Stimulated activated CD8-positive, alpha-beta memory T cell treated with anti-CD3 and anti-CD28 coated beads, Interleukin-12 subunit alpha, Interleukin-12 subunit beta, amount 100 ng/mL, for 1 hour (primary cell): ENCODE measurements around the gene PAM16.

Experiments
- DNase-seq: peaks from one replicate; pipeline ENCODE4 v3.0.0-alpha.2; 2020; ENCODE audit warnings: low read depth

PAM16 gene

DNA sequence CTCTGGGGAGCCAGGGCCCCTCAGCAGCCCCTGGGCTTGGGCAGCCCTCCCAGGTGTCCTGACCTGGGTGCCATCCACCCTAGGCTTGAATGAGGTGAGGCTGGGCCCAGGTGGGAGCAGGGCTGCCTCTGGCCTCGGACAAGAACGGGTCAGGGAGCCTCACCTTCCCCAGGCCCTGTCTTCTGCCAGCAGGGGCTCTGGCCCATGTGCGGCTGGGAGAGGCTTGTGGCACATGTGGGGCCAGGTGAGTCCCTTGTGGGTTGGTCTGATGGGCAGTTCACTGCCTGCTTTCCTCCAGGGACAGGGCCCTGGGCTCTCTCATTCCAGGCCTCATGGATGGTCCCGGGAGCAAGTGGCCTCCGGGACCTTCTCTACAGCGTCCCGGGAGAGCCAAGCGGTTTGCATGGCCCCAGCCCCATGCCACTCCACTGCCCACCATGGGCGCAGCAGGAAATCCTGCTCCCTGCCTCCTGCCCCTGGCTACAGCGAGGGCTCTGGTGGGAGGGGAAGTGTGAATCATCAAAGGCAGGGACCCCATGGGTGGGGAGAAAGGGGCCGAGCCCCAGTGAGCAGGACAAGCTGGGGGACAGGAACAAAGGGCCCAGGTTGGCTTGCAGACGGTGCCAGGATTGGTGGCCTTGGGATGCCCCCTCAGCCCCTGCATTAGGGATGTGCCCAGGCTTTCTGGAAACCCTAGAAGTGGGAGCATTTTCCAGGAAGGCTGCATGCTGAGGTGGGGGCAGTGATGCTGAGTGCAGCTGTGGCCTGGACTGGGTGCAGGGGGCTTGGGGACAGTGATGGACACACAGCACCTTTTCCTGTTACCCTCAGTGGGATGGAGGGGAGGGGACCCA, 32.7 kb upstream of the PAM16 start:
- no peak for DNase-seq

DNA sequence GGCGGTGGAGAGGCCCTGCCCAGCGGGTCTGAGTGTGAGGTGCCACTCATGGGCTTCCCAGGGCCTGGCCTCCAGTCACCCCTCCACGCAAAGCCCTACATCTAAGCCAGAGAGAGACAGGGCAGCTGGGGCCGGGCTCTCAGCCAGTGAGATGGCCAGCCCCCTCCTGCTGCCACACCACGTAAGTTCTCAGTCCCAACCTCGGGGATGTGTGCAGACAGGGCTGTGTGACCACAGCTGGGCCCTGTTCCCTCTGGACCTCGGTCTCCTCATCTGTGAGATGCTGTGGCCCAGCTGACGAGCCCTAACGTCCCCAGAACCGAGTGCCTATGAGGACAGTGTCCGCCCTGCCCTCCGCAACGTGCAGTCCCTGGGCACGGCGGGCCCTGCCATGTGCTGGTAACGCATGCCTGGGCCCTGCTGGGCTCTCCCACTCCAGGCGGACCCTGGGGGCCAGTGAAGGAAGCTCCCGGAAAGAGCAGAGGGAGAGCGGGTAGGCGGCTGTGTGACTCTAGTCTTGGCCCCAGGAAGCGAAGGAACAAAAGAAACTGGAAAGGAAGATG, 31.8 kb upstream of the PAM16 start:
- DNase-seq = no peak

DNA sequence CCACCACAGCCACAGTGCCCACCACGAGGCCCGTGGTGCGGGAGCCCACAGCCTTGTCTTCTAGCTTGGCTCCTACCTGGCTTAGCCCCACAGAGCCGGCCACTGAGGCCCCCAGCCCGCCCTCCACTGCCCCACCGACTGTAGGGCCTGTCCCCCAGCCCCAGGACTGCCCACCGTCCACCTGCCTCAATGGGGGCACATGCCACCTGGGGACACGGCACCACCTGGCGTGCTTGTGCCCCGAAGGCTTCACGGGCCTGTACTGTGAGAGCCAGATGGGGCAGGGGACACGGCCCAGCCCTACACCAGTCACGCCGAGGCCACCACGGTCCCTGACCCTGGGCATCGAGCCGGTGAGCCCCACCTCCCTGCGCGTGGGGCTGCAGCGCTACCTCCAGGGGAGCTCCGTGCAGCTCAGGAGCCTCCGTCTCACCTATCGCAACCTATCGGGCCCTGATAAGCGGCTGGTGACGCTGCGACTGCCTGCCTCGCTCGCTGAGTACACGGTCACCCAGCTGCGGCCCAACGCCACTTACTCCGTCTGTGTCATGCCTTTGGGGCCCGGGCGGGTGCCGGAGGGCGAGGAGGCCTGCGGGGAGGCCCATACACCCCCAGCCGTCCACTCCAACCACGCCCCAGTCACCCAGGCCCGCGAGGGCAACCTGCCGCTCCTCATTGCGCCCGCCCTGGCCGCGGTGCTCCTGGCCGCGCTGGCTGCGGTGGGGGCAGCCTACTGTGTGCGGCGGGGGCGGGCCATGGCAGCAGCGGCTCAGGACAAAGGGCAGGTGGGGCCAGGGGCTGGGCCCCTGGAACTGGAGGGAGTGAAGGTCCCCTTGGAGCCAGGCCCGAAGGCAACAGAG, 31.0 kb upstream of the PAM16 start:
- no peak for DNase-seq

DNA sequence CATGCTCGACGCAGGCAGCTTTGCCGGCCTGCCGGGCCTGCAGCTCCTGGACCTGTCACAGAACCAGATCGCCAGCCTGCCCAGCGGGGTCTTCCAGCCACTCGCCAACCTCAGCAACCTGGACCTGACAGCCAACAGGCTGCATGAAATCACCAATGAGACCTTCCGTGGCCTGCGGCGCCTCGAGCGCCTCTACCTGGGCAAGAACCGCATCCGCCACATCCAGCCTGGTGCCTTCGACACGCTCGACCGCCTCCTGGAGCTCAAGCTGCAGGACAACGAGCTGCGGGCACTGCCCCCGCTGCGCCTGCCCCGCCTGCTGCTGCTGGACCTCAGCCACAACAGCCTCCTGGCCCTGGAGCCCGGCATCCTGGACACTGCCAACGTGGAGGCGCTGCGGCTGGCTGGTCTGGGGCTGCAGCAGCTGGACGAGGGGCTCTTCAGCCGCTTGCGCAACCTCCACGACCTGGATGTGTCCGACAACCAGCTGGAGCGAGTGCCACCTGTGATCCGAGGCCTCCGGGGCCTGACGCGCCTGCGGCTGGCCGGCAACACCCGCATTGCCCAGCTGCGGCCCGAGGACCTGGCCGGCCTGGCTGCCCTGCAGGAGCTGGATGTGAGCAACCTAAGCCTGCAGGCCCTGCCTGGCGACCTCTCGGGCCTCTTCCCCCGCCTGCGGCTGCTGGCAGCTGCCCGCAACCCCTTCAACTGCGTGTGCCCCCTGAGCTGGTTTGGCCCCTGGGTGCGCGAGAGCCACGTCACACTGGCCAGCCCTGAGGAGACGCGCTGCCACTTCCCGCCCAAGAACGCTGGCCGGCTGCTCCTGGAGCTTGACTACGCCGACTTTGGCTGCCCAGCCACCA, 30.2 kb upstream of the PAM16 start:
- DNase-seq = no peak

DNA sequence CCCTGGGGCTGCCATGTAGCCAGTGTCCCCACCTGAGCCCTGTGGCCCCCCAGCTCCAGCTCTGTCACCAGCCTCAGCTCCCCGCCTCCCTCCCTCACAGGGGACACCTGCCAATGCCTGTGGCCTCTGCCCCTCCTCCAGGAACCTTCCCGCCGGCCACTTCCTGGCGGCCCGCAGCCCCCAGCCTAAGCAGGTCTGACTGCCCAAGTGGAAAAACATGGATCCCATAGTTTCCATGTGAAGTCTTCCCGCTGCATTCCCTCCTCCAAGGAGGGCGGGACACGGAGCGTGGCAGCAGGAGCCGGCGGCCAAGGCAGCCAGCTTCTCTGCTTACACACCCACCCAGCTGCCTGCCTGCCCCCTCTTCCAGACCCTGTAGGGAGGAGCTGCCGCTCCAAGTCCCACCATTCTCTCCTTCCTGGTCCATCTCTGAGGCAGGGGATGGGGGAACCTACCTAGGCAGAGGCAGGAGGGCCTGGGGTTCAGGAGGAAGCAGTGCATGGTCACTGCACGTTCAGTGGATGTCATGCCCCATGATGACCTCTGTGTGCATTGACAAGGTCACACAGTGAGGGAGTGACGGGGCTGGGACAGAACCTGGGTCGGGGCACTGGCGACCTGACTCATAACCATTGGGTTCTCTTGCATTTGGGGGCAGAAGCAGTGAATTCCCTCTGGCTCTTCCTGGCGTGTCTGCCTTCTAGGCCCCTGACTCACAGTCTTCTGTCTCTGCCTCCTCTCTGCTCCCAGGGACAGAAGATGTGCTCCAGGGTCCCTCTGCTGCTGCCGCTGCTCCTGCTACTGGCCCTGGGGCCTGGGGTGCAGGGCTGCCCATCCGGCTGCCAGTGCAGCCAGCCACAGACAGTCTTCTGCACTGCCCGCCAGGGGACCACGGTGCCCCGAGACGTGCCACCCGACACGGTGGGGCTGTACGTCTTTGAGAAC, 29.3 kb upstream of the PAM16 start:
- no peak for DNase-seq

DNA sequence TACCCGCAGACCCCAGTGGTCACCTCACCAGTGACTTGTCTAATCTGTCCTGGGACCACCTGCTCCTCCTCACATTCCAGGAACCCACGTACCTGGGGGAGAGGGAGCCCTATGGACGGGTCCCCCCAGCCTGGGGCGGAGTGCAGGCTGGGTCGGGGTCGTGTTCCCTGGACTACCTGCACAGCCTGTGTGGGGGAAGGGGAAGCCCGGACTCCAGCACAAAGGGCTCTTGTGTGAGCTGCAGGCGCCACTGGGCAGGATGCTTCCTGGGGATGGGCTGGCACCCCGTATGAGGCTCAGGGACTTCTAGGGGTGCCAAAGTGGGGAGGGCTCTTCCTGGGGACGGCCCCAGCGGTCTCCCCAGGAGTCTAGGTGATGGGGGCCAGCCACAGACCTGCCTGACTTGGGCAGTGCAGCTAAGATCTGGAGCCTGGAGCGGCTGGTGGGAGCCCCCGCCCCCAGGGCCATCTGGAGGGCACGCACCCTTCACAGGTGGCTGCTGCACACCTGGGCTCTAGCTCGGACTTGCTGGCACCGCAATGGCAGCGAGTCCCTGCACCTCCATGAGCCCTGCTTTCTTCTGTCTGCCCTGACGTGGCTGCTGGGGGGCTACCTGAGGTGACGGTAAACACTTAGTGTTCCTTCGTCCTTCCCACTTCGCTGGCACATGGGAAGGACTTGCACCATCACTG, 28.0 kb upstream of the PAM16 start:
- DNase-seq = no peak

DNA sequence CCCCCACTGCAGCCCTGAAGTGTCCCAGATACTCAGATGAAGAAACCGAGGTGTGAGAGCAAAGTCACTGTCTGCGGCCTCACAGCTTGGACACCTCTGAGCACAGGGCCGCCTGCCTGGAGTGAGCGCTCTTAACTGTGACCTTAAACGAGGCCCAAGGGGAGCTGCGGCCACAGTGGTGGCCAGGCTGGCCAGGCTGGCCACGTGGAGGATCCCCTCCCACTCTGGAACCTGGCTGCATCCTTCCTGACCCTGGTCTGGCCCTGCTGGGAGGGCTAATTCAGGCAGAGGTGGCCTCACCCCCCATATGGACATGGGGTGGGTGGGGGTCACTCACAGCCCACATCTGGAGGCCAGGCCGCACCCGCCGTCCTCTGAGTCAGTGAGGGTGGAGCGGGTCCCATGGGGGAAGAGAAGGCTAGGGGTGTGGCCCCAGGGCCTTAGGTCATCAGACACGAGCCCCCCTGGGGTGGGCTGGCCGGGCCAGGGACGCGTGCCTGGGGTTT, 27.1 kb upstream of the PAM16 start:
- DNase-seq = no peak

DNA sequence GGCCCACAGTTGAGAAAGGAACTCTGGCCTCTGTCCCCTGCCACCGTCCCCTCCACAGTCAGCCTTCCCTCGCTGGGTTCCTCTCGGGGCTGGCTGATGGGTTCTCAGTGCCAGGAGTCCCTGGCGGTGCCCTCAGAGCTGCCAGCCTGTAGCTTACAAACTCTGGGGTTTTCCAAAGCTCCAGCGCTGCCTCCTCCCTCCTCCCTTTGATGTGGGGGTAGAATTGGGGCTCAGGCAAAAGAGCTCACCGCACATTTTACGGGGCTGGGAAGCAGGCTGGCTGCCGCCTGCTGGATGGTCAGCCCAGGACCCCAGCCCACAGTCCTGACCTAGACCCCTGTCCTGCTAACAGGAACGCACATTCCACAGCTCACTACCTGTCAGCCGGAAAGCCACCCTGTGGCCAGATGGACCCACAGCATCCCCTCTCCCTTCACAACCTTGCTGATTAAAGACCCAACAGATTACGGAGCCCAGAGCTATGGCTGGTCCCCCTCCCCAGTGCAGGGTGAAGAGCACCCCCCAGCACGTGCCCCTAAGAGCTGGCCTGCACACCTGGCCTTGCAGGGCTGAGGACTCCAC, 26.5 kb upstream of the PAM16 start:
- no peak for DNase-seq

DNA sequence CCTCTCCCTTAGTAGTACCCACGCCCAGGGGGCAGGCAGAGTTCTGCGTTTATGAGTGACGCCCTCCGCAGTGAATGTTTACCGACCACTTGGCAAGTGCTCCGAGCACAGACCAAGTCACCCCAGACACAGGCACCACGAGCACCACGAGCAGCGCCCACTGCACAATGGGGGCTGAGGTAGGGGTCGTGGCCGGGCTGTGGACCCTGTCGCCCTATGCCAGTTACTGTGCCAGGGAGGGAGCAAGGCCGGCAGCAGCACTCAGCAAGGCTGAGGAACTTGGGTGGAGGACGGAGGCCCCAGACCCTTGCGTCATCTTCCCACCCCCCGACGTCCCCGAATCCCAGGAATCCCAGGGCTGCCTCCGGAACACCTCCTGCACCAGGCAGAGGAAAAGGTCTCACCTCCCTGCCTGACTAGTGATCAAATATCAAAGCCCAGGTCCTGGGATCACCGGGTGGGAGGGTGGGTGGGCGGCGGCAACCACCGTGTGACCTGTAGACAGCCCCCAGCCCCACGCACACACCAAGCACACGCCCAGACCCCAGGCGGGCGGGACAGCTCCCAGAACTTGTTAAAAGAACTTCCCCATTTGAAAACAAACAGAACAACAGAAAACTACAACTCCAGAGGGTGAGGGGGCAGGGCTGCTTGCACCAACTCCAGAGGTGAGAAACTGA, 25.9 kb upstream of the PAM16 start:
- no peak for DNase-seq

DNA sequence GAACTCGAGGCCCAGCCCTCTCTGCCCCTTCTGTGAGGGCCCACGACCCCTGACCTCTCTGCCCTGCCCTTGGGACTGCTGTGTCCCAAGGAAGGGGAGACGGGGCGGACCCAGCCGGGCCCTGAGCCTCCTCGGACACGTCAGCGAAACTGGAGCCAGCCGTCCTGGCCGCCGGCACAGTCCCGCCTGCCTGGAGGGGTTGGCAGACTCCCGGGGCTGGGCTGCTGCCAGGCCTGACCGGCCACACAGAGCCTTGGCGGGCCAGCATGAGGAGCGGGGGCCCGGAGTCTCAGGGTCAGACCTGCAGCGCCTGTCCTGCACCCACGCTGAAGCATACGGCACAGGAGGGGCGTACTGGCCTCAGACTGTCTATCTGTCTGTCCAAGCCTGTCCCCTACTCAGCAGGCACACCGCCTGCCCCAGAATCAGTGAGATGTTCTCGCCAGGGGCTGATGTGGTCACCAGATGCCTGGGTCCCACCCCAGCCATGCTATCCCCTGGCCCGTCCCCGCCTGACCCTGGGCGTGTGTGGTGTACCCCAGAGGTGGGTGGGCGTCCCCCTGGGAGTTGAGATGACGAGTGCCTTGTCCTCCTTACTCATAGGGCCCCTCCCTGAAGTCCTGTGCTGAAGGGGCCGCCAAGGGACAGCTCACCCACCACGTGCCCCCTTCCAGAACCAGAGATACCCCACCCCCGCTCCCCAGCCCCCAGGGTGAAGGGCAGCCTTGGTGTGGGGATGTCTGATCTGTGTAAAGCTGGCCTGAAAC, 25.2 kb upstream of the PAM16 start:
- no peak for DNase-seq

DNA sequence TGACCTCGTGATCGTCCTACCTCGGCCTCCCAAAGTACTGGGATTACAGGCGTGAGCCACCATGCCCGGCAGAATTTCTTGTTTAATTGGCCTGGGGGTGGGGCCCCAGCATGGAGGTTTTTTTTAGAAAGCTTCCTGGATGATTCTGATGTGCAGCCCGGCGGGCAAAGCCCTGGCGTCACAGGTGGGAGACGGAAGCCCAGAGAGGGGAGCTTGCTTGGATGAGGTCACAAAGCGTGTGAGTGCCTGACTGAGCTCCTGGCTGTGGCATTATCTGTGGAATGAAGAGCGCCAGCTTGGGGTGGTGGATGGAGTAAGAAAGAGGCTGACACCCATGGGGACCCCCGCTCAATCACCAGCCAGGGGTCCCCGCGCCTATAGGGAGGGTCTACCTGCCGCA, 24.6 kb upstream of the PAM16 start:
- no peak for DNase-seq

DNA sequence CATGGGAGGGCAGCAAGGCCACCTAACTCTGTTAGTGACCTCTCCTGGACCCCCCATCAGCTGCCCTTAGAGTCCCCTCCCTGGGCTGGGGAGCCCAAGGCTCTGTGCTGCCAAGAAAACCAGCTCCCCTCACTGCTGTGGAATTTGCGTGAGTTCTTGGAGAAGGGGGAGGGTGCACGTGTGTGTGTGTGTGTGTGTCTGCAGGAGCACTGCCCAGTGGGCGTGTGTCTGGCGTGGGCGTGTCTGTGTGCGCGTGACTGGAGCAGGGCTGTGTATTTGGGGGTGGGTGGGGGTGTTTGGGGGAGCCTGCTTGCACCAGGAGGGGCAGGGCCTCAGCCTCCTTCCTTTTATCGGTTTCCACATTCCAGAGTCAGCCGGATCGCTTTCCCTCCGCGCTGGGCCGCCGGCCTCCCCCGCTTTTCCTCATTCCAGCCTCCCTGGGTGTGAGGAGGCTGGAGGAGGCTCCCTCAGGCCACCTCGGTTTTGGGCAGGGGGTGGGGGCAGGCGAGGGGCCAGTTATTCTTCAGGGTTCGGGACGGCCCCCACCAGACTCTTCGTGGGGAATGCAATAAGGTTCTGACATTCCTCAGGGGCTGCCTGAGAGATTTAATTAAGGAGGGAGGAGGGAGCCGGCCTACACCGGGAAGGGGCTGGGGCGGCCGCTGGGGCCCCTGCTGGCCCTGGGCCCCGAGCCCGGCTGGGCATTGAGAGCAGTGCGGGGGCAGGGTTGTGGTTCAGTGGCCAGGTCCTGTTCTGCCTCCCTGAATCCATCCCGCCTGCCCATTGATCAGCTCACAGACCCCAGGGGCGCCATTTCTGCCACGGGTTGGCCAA, 23.0 kb upstream of the PAM16 start:
- DNase-seq = no peak

DNA sequence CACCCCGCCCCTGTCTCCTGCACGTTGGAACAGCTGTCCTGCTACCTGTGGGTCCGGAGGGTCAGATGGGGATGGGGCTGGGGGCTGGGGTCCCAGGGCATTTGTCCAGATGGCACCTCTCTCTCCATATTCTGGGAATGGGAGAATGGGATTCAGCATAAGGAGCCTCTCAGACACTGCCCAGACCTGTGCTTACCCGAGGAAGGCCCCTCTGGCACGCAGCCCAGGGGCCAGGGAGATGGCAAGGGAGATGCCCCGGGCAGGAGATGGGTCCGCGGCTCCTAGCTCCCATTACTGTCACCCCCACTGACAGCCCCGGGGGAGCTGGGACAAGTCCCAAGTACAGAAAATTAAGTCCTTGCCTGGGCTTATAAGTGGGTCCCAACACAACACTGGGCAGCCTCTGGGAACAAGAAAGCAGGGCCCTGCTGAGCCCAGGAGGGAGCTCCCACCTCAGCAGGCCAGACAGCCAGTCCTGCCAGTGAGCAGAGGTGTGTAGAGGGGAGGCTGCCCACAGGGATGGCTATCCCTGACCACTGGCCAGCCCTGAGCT, 22.3 kb upstream of the PAM16 start:
- DNase-seq = no peak

DNA sequence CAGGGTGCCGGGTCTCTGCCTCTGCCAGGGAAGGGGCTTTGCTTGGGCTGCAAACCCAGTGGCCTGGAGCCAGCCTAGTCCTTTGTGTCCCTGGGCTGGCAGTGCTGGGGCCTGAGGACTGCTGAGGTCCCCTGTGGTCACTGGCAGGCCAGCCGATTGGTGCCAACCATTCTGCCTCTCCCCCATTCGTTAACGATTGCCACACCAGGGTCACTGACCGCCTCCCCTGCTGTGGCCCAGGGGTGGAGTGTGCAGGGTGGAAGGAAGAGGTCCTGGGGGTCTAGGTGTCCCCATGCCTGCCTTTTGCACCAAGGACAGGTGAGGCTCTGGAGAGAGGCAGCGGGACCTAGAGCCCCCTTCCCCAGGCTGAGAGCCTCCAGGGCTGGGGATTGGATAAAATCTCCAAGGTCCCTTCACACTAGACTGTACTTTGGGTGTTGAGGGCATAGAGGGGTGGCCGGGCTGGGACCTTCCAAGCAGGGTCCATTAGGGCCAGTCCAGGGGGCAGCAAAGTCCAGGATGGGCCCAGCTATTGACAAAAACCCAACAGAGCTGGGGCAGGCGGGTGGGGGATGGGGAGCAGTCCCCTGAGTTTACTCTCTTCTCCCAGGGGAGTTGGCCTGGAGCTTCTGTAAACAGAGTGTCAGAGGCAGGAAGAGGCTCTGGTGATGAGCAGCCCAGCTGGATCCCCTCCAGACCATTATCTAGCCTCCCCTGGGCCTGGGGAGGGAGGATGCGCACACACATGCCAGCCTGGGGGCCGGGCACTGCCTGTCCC, 21.6 kb upstream of the PAM16 start:
- DNase-seq = no peak

DNA sequence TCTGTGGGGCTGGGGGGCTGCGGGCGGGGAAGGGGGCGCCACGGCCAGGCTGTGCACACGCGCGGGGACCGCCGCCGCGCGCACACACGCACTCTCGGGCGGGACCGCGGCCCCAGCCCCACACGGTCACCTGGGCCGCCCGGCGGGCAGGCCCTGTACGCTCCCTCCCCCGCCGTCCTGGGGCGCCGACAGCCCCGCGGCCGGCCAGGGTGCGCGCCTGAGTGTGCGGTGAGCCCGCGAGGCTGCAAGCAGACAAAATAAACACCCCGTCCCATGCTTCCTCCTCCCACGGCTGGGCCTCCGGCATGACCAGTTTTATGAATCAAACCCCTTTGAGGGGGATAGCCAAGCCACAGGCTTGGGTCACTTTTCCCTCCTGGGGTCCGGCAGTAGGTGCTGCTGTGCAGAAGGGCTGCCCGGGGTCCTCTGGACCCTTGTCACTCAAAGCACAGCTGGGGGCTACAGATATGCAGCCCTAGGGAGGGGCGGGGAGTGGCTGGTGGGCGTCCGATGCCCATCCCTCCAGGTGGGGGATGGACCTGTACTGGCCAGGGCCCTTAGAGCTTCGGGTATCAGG, 21.0 kb upstream of the PAM16 start:
- DNase-seq = no peak
